Smooth muscle cell (in vitro differentiated cells): Measurements from ENCODE around the gene FBXO7. TPM values are rescaled to one million over a fixed set of nuclear protein-coding genes. Genes with fewer than 3 reads are reported as not detected.

Experiments used
- DNase-seq: peaks from one replicate; lab custom pipeline; 2025; ENCODE audit not compliant: unreplicated experiment; lab: John Stamatoyannopoulos, UW
- H2AFZ ChIP-seq: fragments of 200-600 bp; sonication (generic); 2 replicates; pipeline ENCODE4 v1.6.0; 2016; ENCODE audit warnings: antibody characterized with exemption, low read depth, mild to moderate bottlenecking
- H3F3A ChIP-seq: fragments of 200-600 bp; sonication (generic); 2 replicates; pipeline ENCODE4 v1.6.0; 2017; ENCODE audit warnings: antibody characterized with exemption, low read depth
- H3K27ac ChIP-seq: fragments of 200-600 bp; sonication (generic); 2 replicates; pipeline ENCODE4 v1.5.1; 2016; ENCODE audit warnings: low read depth, mild to moderate bottlenecking
- H3K27me3 ChIP-seq: fragments of 200-600 bp; sonication (generic); 2 replicates; pipeline ENCODE4 v1.6.1; 2016; ENCODE audit warnings: low read depth, mild to moderate bottlenecking
- H3K36me3 ChIP-seq: fragments of 200-600 bp; sonication (generic); 2 replicates; pipeline ENCODE4 v1.5.1; 2016; ENCODE audit warnings: low read depth
- H3K4me1 ChIP-seq: fragments of 200-600 bp; sonication (generic); 2 replicates; pipeline ENCODE4 v1.5.1; 2016; ENCODE audit warnings: low read depth
- H3K4me2 ChIP-seq: fragments of 200-600 bp; sonication (generic); 2 replicates; pipeline ENCODE4 v1.6.0; 2016; ENCODE audit warnings: mild to moderate bottlenecking
- H3K4me3 ChIP-seq: fragments of 200-600 bp; sonication (generic); 2 replicates; pipeline ENCODE4 v1.5.1; 2016; ENCODE audit warnings: mild to moderate bottlenecking
- H3K79me2 ChIP-seq: fragments of 200-600 bp; sonication (generic); 2 replicates; pipeline ENCODE4 v1.6.0; 2016; ENCODE audit warnings: low read depth, mild to moderate bottlenecking
- H3K9ac ChIP-seq: fragments of 200-600 bp; sonication (generic); 2 replicates; pipeline ENCODE4 v1.6.0; 2016; ENCODE audit warnings: low read depth
- H3K9me3 ChIP-seq: fragments of 200-600 bp; sonication (generic); replicated peaks from 2 replicates; pipeline ENCODE4 v1.5.1; 2016; ENCODE audit warnings: low read depth
- H4K20me1 ChIP-seq: fragments of 200-600 bp; sonication (generic); 2 replicates; pipeline ENCODE4 v1.6.0; 2016; ENCODE audit warnings: low read depth
- CTCF ChIP-seq: fragments of 200-600 bp; sonication (generic); IDR thresholded peaks from 2 replicates; pipeline ENCODE4 v1.5.1; 2017; ENCODE audit warnings: borderline replicate concordance, mild to moderate bottlenecking, antibody characterized with exemption; ENCODE audit not compliant: insufficient read depth, poor library complexity, severe bottlenecking
- WGBS: methylation state at CpG from one replicate; pipeline ENCODE4 v1.1.7; 2016; ENCODE audit warnings: low lambda C conversion rate; 5-methylcytosine and 5-hydroxymethylcytosine counted together
- polyA plus RNA-seq: library from polyadenylated mRNA; unstranded; fragments of >200 nt; fragmentation: Nextera tagmentation; extraction: Ambion mirVana; gene quantifications from 2 replicates; pipeline ENCODE4 v1.2.1, GENCODE V29; 2016
- total RNA-seq: library from RNA; depleted of rRNA; stranded (reverse); fragments of >200 nt; gene quantifications from 2 replicates; pipeline ENCODE4 v1.2.3, GENCODE V29; 2014

The FBXO7 gene
- total and polyA plus RNA-seq, 2 experiments from 2014 or later: 126 to 149 TPM

- WGBS: 95% methylated on average over 5 of the region's 5 CpGs
- no peaks in the 10 kb centered on the region for H3F3A ChIP-seq
- no peak overlapping the region for H3K4me2 ChIP-seq
- H3K4me3 ChIP-seq: no peak overlapping the region
- no peaks in the 10 kb centered on the region for H3K79me2 ChIP-seq
- no peak overlapping the region for H3K9ac ChIP-seq
- TF ChIP-seq CTCF: no peak
- H3K27ac ChIP-seq: no peak overlapping the region
- H4K20me1 ChIP-seq: no peaks in the 10 kb centered on the region
- H3K27me3 ChIP-seq: no peaks in the 10 kb centered on the region
- no peak overlapping the region for H2AFZ ChIP-seq
- DNase-seq: no peak
- H3K9me3 ChIP-seq: no peaks in the 10 kb centered on the region
- H3K4me1 ChIP-seq: no peaks in the 10 kb centered on the region
- peaks cover 2% of the 10 kb centered on the region for H3K36me3 ChIP-seq
These were observed 46.0 kb downstream of the FBXO7 start for GRCh38 chr22:32520612-32521011.

- TF ChIP-seq CTCF: no peak
- Histone ChIP-seq H3K9ac (no peak overlapping the region), H3K4me1 (no peaks in the 10 kb centered on the region), H3K79me2 (no peaks in the 10 kb centered on the region), H3K9me3 (no peaks in the 10 kb centered on the region), H3K36me3 (peaks cover 2% of the 10 kb centered on the region), H3K27me3 (no peaks in the 10 kb centered on the region), H3K4me2 (no peak overlapping the region), H3K27ac (no peak overlapping the region), H3K4me3 (no peak overlapping the region), H2AFZ (no peak overlapping the region), H4K20me1 (no peaks in the 10 kb centered on the region), H3F3A (no peaks in the 10 kb centered on the region)
- 77% methylated on average over 5 of the region's 5 CpGs for WGBS
- no peak for DNase-seq
These were observed 47.6 kb downstream of the FBXO7 start for GRCh38 chr22:32522237-32522636.

- no peak overlapping the region for H2AFZ ChIP-seq
- H3K4me1 ChIP-seq: peaks cover 15% of the 10 kb centered on the region
- H3K36me3 ChIP-seq: no peaks in the 10 kb centered on the region
- H3K4me2 ChIP-seq: no peak overlapping the region
- WGBS: 75% methylated on average over 5 of the region's 5 CpGs
- no peak overlapping the region for H3K4me3 ChIP-seq
- H3K9ac ChIP-seq: no peak overlapping the region
- no peaks in the 10 kb centered on the region for H3K27me3 ChIP-seq
- no peaks in the 10 kb centered on the region for H4K20me1 ChIP-seq
- no peak overlapping the region for H3K27ac ChIP-seq
- no peaks in the 10 kb centered on the region for H3F3A ChIP-seq
- TF ChIP-seq CTCF: no peak
- no peak for DNase-seq
- H3K9me3 ChIP-seq: no peaks in the 10 kb centered on the region
- peaks cover 7% of the 10 kb centered on the region for H3K79me2 ChIP-seq
These were observed 53.1 kb downstream of the FBXO7 start for GRCh38 chr22:32527756-32528155.

GRCh38 chr22:32528316-32528715, 53.7 kb downstream of the FBXO7 start:
- Histone ChIP-seq H3K4me1 (peaks cover 18% of the 10 kb centered on the region), H2AFZ (no peak overlapping the region), H3K4me2 (no peak overlapping the region), H3F3A (peaks cover 2% of the 10 kb centered on the region), H3K4me3 (no peak overlapping the region), H3K27me3 (no peaks in the 10 kb centered on the region), H4K20me1 (no peaks in the 10 kb centered on the region), H3K9me3 (no peaks in the 10 kb centered on the region), H3K27ac (no peak overlapping the region), H3K36me3 (no peaks in the 10 kb centered on the region), H3K79me2 (peaks cover 7% of the 10 kb centered on the region), H3K9ac (no peak overlapping the region)
- WGBS: 91% methylated on average over 9 of the region's 9 CpGs
- no peak for TF ChIP-seq CTCF
- DNase-seq: no peak
